ENCODE results near the gene LDLRAD3. TPM values are rescaled to one million over a fixed set of nuclear protein-coding genes. Genes with fewer than 3 reads are reported as not detected.
A peak's percentile ranks its signal among the peaks of the same experiment; 100 is the strongest.

LDLRAD3 gene
- total RNA-seq, 1 donor = 3.9 TPM

DNA sequence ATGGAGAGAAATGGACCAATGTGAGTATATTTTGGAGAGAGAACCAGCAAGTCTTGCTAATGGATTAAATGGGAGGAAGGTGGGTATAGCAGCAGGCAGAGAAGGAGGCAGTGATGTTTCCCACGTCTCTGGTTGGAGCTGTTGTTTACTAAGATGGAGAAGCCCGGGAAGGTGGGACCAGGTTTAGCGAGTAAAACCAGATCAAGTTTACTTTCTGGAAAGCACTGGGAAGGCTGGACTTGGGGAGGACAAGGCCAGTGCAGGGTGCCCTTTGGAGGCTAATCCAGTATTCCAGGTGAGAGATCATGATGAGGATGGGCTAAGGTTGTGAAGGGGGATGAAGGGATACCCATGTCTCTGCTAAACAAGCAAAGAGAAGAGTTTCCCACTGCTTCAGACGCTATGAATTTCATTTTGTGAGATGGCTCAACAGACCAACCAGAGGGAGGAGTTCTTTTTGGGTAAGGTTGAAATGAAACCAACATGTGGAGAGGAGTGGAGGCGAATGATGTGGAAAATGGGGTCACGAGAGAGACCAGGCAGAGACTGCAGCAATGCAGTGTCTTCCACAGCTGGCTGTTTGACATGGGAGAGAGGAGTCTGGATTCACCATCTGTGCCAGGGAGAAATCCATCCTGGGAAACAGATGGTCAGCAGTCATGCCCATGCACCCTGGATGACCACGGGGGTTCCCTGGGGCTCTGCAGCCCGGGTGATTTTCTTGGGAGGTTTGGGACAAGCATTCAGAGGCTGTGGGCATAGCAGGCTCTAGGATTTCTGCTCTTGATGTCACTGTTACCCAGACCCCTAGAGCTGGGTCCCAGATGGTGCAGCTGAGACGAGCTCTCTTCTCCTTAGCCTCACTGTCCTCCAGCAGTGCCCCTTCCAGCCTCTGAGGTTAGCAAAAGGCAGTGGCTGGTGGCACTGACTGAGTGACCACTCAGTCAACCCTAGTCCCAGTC, 320.4 kb downstream of the LDLRAD3 start:
- H3K4me3 ChIP-seq (ENCODE audit: low read depth, low read length) = no peak overlapping the region
- TF ChIP-seq, protein P1, sequence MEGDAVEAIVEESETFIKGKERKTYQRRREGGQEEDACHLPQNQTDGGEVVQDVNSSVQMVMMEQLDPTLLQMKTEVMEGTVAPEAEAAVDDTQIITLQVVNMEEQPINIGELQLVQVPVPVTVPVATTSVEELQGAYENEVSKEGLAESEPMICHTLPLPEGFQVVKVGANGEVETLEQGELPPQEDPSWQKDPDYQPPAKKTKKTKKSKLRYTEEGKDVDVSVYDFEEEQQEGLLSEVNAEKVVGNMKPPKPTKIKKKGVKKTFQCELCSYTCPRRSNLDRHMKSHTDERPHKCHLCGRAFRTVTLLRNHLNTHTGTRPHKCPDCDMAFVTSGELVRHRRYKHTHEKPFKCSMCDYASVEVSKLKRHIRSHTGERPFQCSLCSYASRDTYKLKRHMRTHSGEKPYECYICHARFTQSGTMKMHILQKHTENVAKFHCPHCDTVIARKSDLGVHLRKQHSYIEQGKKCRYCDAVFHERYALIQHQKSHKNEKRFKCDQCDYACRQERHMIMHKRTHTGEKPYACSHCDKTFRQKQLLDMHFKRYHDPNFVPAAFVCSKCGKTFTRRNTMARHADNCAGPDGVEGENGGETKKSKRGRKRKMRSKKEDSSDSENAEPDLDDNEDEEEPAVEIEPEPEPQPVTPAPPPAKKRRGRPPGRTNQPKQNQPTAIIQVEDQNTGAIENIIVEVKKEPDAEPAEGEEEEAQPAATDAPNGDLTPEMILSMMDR (IDR thresholded peaks at IDR 0.05; ENCODE audit: insufficient read depth, low read depth, low read length) = no peak
- no peak for DNase-seq (ENCODE audit: low read depth)

DNA sequence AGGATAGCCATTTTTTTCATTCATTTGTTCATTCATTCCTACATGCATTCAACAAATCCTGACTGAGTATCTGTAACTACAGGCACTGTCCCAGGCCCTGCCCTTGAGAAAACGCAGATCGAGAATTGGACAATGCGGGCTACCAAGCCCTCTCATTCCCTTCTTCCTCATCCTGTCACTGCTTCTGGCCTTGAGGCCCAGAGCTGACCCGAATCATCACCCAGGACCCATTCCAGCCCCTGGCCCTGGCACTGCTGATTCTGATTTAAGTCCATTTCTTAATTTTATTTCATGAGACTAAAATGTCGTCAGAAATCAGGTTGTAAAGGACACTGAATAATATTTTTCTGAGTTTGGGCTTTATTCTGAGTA, 321.1 kb downstream of the LDLRAD3 start:
- no peak for DNase-seq (ENCODE audit: low read depth)
- TF ChIP-seq, protein P1 (IDR thresholded peaks at IDR 0.05; ENCODE audit: insufficient read depth, low read depth, low read length) = no peak
- no peak overlapping the region for H3K4me3 ChIP-seq (ENCODE audit: low read depth, low read length)

DNA sequence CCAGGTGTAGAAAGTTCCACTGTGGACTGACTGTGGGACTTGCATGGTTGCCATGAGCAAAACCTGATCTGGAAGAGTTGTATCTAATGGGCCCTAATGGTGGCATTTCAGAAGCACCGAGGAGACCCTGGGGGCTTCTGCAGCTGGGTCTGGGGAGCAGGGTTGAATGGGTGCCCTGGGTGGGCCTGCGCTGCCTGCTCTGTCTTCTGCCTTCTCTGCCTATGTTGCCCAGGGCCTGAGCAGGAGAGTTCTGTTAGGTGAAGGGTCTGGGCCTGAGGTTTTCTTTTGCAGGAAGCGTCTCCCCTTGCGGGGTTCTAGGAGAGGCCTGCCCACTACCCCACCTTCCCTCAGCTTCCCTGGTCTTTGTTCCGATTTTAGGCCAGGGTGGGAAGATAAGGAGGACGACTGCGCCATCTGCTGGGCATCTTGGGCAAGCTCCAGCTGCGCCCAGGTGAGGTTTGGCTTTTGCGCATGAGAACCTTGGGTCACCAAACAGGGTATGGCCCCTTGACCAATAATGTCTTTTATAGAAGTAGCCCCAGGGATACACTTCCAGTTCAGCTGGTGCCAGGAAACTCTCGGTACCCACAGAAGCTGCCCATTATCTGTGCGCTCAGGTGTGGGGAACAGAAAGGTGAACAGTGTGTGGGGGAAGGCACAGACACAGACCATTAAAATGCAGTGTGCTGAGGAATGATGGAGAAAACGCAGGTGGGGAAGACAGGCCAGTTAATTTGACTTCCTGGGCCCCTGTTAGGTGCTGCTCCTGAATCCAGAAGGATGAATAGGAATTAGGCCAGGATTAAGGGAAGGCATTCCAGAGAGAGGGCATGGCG, 322.1 kb downstream of the LDLRAD3 start:
- no peak overlapping the region for H3K4me3 ChIP-seq (ENCODE audit: low read depth, low read length)
- peak; percentile 45 for DNase-seq (ENCODE audit: low read depth)
- TF ChIP-seq, protein P1 (IDR thresholded peaks at IDR 0.05; ENCODE audit: insufficient read depth, low read depth, low read length) = peak; percentile 86

DNA sequence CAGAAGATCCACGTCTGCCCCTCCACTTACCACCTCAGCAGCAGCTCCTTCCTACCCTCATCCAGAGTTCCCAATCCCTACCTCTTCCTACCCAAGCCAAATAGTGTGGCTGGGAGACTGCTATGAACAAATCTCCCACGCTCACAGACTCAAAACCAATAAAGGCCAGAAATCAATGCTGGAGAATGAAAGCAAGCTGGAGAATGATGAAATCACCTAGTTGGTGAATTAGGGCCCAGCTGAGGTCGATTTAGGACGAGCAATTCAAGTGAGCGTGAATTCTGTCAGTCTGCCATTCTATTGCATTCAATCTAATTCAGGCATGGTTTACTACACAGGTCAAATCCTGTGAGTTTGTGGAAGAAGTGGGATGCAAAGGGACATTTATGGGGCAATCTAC, 322.9 kb downstream of the LDLRAD3 start:
- TF ChIP-seq, protein P1 (IDR thresholded peaks at IDR 0.05; ENCODE audit: insufficient read depth, low read depth, low read length) = no peak
- no peak for DNase-seq (ENCODE audit: low read depth)
- no peak overlapping the region for H3K4me3 ChIP-seq (ENCODE audit: low read depth, low read length)

DNA sequence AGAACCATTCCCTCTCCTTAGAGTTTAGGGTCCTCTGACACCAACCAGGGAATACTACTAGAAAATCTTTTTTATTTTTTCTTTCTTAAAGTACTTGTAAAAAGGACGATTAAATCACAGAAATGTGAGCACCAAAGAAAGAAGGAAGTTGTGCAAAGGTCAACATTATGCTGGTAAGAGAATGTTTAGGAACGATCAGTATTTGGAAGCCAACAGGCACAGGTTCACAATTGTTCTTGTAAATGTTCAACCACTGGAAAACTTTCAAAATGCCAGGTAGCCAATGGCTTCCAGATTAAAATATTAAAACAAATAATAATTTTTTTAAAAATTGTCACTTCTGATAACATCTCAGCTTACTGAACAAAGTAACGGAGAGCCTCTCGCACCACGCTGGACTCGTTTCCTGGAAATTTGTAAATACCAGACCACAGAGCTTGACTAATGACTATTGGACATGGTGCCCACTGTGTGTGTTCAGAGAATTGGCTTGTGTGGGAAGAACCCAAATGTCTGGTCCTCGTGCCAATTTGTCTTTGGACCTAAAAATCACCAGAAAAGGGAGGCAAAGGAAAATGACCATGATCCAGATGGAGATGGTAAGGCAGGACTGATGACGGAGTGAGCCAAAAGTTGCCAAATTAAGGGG, 324.6 kb downstream of the LDLRAD3 start:
- TF ChIP-seq, protein P1 (IDR thresholded peaks at IDR 0.05; ENCODE audit: insufficient read depth, low read depth, low read length) = no peak
- no peak overlapping the region for H3K4me3 ChIP-seq (ENCODE audit: low read depth, low read length)
- no peak for DNase-seq (ENCODE audit: low read depth)

DNA sequence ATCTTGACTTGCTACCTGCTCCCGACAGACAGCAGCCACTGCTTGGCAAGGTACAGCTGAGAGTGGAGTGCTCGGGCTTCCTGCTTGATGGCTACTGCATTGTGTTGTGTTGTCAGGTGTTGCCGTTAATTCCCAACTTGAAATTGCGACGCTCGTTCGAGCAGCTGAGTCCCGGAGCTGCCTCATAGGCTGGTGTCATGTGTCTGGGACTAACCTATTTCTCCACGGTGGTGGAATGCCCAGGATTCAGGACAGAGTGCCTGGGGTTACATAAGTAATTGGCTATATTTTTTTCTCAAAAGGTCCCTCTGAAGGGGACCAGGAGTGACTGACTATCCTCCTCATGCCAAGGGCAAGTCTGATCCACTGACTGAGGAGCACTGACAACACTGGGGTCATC, 326.8 kb downstream of the LDLRAD3 start:
- H3K4me3 ChIP-seq (ENCODE audit: low read depth, low read length) = no peak overlapping the region
- DNase-seq (ENCODE audit: low read depth) = no peak
- TF ChIP-seq, protein P1 (IDR thresholded peaks at IDR 0.05; ENCODE audit: insufficient read depth, low read depth, low read length) = no peak

All from fibroblast of villous mesenchyme (primary cell).